ES-I3 (cell line): ENCODE measurements around the gene LTC4S.

ENCODE experiments used
- H3K36me3 ChIP-seq: 2 replicates; pipeline ENCODE4 v1.6.1; 2013; ENCODE audit warnings: mild to moderate bottlenecking, low read length, control low read depth, moderate library complexity; ENCODE audit not compliant: insufficient read depth
- H3K4me1 ChIP-seq: 2 replicates; pipeline ENCODE4 v1.6.1; 2013; ENCODE audit warnings: mild to moderate bottlenecking, control low read depth, low read length; ENCODE audit not compliant: insufficient read depth
- H3K9ac ChIP-seq: 2 replicates; pipeline ENCODE4 v1.6.1; 2013; ENCODE audit warnings: low read depth, mild to moderate bottlenecking, low read length, moderate library complexity
- H3K9me3 ChIP-seq: 2 replicates; pipeline ENCODE4 v1.6.1; 2013; ENCODE audit warnings: mild to moderate bottlenecking, low read length, moderate library complexity; ENCODE audit not compliant: control insufficient read depth, insufficient read depth

The LTC4S gene

GRCh38 chr5:179817890-179818745 lies 24.3 kb downstream of the LTC4S start:
- Histone ChIP-seq H3K9ac (peak overlapping the region; percentile 76), H3K9me3 (no peaks in the 10 kb centered on the region), H3K36me3 (no peaks in the 10 kb centered on the region), H3K4me1 (peaks cover 31% of the 10 kb centered on the region)

- Histone ChIP-seq H3K9ac (peak overlapping the region; percentile 76), H3K9me3 (no peaks in the 10 kb centered on the region), H3K36me3 (peaks cover 4% of the 10 kb centered on the region; the same call in 1 of the 2 replicates), H3K4me1 (peaks cover 28% of the 10 kb centered on the region)
Observed at GRCh38 chr5:179818746-179819295, 25.0 kb downstream of the LTC4S start.

GRCh38 chr5:179819296-179820126 lies 25.7 kb downstream of the LTC4S start:
- Histone ChIP-seq H3K36me3 (peaks cover 9% of the 10 kb centered on the region), H3K4me1 (peaks cover 28% of the 10 kb centered on the region), H3K9ac (peak overlapping the region; percentile 76), H3K9me3 (no peaks in the 10 kb centered on the region)

GRCh38 chr5:179820127-179820482 lies 26.3 kb downstream of the LTC4S start:
- Histone ChIP-seq H3K9ac (peak overlapping the region; percentile 76), H3K4me1 (peaks cover 28% of the 10 kb centered on the region), H3K36me3 (peaks cover 15% of the 10 kb centered on the region), H3K9me3 (no peaks in the 10 kb centered on the region)

GRCh38 chr5:179820483-179821297 lies 26.9 kb downstream of the LTC4S start, which contains the start of gene SQSTM1:
Gene SQSTM1, plus strand, starts transcription at chr5:179820905. Its CDS starts 32 bp downstream, at chr5:179820937.
- peak within 1 kb of the TSS; percentile 76 for H3K9ac ChIP-seq
- peaks cover 28% of the 10 kb centered on the region for H3K4me1 ChIP-seq
- no peaks in the 10 kb centered on the region for H3K9me3 ChIP-seq
- H3K36me3 ChIP-seq: peaks cover 21% of the 10 kb centered on the region

GRCh38 chr5:179821298-179822058 lies 27.7 kb downstream of the LTC4S start:
- Histone ChIP-seq H3K4me1 (peaks cover 28% of the 10 kb centered on the region), H3K36me3 (peaks cover 22% of the 10 kb centered on the region), H3K9ac (peak overlapping the region; percentile 76), H3K9me3 (no peaks in the 10 kb centered on the region)

- Histone ChIP-seq H3K36me3 (peaks cover 26% of the 10 kb centered on the region), H3K9ac (peak overlapping the region; percentile 76; the same call in 1 of the 2 replicates), H3K4me1 (peaks cover 28% of the 10 kb centered on the region), H3K9me3 (no peaks in the 10 kb centered on the region)
Observed at GRCh38 chr5:179822059-179822432, 28.3 kb downstream of the LTC4S start.

- Histone ChIP-seq H3K4me1 (peaks cover 26% of the 10 kb centered on the region), H3K36me3 (peaks cover 28% of the 10 kb centered on the region), H3K9me3 (no peaks in the 10 kb centered on the region), H3K9ac (peak overlapping the region; percentile 76; the same call in 1 of the 2 replicates)
Observed at GRCh38 chr5:179822444-179822990, 28.7 kb downstream of the LTC4S start.

GRCh38 chr5:179823937-179824744 lies 30.4 kb downstream of the LTC4S start:
- H3K9me3 ChIP-seq: no peaks in the 10 kb centered on the region
- no peak overlapping the region for H3K9ac ChIP-seq
- peaks cover 22% of the 10 kb centered on the region for H3K4me1 ChIP-seq
- peaks cover 38% of the 10 kb centered on the region for H3K36me3 ChIP-seq

GRCh38 chr5:179824745-179825112 lies 30.9 kb downstream of the LTC4S start:
- peaks cover 24% of the 10 kb centered on the region for H3K4me1 ChIP-seq
- H3K9ac ChIP-seq: no peak overlapping the region
- H3K9me3 ChIP-seq: no peaks in the 10 kb centered on the region
- H3K36me3 ChIP-seq: peaks cover 40% of the 10 kb centered on the region

- no peak overlapping the region for H3K9ac ChIP-seq
- H3K36me3 ChIP-seq: peaks cover 48% of the 10 kb centered on the region
- H3K9me3 ChIP-seq: no peaks in the 10 kb centered on the region
- peaks cover 16% of the 10 kb centered on the region; the same call in 1 of the 2 replicates for H3K4me1 ChIP-seq
Observed at GRCh38 chr5:179825655-179826182, 31.9 kb downstream of the LTC4S start.

GRCh38 chr5:179827680-179828079 lies 33.9 kb downstream of the LTC4S start:
- peaks cover 10% of the 10 kb centered on the region; the same call in 1 of the 2 replicates for H3K4me1 ChIP-seq

More at GRCh38 chr5:179827680-179828079, 33.9 kb downstream of the LTC4S start:
- Histone ChIP-seq H3K36me3 (peaks cover 61% of the 10 kb centered on the region), H3K9ac (no peak overlapping the region), H3K9me3 (no peaks in the 10 kb centered on the region)
